ENCODE results near the gene SRPK1.

SRPK1 gene

GRCh38 chr6:35852994-35853393, 67.9 kb downstream of the SRPK1 start:
- H3K4me3 ChIP-seq (replicated peaks; ENCODE audit: low read depth, low read length): no peak overlapping the region
- TF ChIP-seq, protein P1, sequence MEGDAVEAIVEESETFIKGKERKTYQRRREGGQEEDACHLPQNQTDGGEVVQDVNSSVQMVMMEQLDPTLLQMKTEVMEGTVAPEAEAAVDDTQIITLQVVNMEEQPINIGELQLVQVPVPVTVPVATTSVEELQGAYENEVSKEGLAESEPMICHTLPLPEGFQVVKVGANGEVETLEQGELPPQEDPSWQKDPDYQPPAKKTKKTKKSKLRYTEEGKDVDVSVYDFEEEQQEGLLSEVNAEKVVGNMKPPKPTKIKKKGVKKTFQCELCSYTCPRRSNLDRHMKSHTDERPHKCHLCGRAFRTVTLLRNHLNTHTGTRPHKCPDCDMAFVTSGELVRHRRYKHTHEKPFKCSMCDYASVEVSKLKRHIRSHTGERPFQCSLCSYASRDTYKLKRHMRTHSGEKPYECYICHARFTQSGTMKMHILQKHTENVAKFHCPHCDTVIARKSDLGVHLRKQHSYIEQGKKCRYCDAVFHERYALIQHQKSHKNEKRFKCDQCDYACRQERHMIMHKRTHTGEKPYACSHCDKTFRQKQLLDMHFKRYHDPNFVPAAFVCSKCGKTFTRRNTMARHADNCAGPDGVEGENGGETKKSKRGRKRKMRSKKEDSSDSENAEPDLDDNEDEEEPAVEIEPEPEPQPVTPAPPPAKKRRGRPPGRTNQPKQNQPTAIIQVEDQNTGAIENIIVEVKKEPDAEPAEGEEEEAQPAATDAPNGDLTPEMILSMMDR (IDR thresholded peaks at IDR 0.05; ENCODE audit: low read depth, low read length, missing control alignments): no peak
- DNase-seq (ENCODE audit: extremely low read depth, low read depth): no peak

GRCh38 chr6:35850208-35850607, 70.7 kb downstream of the SRPK1 start:
- H3K4me3 ChIP-seq (replicated peaks; ENCODE audit: low read depth, low read length): no peak overlapping the region
- TF ChIP-seq, protein P1 (IDR thresholded peaks at IDR 0.05; ENCODE audit: low read depth, low read length, missing control alignments): no peak
- DNase-seq (ENCODE audit: extremely low read depth, low read depth): no peak

GRCh38 chr6:35844290-35844689, 76.6 kb downstream of the SRPK1 start:
- H3K4me3 ChIP-seq (replicated peaks; ENCODE audit: low read depth, low read length): no peak overlapping the region
- DNase-seq (ENCODE audit: extremely low read depth, low read depth): no peak
- TF ChIP-seq, protein P1 (IDR thresholded peaks at IDR 0.05; ENCODE audit: low read depth, low read length, missing control alignments): no peak

DNA sequence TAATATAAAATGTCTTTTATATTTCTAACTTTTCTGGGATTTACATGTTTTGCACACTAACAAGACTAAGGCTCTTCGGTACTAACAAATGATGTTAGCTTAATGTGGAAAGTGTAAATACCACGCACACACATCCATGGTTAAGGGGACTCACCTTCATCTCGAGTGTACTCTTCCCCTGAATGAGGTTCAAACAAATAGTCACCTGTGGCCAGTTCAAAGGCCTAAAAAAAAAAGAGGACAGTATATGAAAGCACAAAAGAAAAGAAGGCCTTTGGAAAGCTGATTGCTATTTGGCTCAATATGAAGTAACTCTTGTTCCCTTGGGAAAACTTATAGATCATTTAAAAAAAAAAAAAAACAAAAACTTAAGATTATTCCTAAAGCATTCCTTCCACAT, 78.5 kb downstream of the SRPK1 start:
- TF ChIP-seq, protein P1 (IDR thresholded peaks at IDR 0.05; ENCODE audit: low read depth, low read length, missing control alignments): no peak
- H3K4me3 ChIP-seq (replicated peaks; ENCODE audit: low read depth, low read length): no peak overlapping the region
- no peak for DNase-seq (ENCODE audit: extremely low read depth, low read depth)

DNA sequence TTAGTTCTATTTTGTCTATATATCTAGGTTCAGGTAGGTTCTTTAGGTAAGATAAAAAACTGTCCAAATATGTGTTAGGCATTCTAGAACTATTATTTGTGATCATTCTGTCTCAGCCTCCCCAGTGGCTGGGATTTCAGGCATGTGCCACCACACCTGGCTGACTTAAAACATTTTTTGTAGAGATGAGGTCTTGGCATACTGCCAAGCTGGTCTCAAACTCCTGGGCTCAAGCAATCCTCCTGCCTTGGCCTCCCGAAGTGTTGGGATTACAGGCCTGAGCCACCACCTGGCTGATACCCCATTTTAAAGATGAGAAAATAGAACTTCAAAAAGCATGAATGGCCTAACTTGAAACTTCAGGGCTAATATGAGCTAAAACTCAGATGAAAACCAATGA, 81.9 kb downstream of the SRPK1 start:
- TF ChIP-seq, protein P1 (IDR thresholded peaks at IDR 0.05; ENCODE audit: low read depth, low read length, missing control alignments): no peak
- DNase-seq (ENCODE audit: extremely low read depth, low read depth): no peak

GRCh38 chr6:35833536-35833935, 87.4 kb downstream of the SRPK1 start:
- TF ChIP-seq, protein P1 (IDR thresholded peaks at IDR 0.05; ENCODE audit: low read depth, low read length, missing control alignments): no peak
- no peak for DNase-seq (ENCODE audit: extremely low read depth, low read depth)
- no peak overlapping the region for H3K4me3 ChIP-seq (replicated peaks; ENCODE audit: low read depth, low read length)

More for the DNA sequence above, 81.9 kb downstream of the SRPK1 start:
- H3K4me3 ChIP-seq (replicated peaks; ENCODE audit: low read depth, low read length): no peak overlapping the region
